Placental epithelial cell (primary cell): Measurements from ENCODE around the gene ZNF354B. TPM values are rescaled to one million over a fixed set of nuclear protein-coding genes. Genes with fewer than 3 reads are reported as not detected.

Experiments
- small RNA-seq: library from RNA; depleted of rRNA; stranded (forward); fragments of <200 nt; gene quantifications from one replicate; pipeline ENCODE3, GENCODE V24; 2012
- total RNA-seq: library from RNA; depleted of rRNA; stranded (reverse); fragments of >200 nt; gene quantifications from 2 replicates; pipeline ENCODE4 v1.2.3, GENCODE V29; 2012

ZNF354B gene
- 8.1 and 11.8 TPM in 2 replicates for total RNA-seq

DNA sequence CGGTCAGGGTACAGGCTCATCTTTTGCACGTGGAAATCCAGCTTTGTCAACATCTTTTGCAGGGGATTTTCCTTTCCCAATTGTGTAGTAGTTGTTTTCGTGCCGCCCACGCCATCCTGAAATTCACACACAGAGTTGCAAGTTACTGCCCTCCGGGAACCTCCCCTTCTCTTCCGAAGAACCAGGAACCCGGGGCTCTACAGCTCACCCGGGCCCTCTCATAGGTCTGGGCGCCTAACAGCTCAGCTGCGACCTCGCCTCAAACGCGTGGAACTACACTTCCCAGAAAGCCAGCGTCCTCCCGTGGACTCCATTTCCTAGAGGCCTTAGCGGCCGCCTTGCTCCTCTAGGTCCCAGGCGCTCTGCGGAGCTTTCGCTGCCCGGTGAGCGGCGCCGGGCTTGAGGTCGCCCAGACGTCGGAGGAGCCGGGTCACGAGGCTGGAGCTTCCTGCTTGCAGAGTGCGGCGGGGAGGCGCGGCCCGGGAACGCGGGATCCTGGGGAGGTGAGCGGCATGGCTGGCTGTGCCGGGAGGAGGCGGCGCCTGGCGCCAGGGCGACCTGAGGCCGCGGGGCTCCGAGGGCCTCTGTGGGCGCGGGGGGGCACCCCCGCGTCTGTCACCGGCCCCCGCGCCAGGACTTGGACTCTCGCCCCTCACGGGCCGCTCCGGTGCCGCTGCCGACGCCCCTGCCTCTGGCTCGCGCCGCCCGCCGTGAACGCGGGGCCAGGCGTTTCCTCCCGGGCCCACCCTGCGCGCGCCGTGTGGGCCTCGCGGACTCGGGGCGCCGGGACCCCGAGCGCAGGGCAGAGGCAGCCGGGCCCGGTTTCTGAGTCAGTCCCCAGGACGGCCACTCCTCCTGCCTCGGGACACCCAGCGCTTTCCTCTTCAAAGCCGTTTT lies at the start of gene ZNF354B:
TSS of gene ZNF354B (plus strand) at position 329 of the 897 bp plus-strand sequence. CDS start 1,095 bp downstream, outside the sequence.

GRCh38 chr5:178895615-178896571 lies 36.1 kb downstream of the ZNF354B start, which contains the start of gene ZFP2:
Gene ZFP2 (plus strand): TSS chr5:178895913. CDS start chr5:178931314, 35,401 bp downstream.

Small RNA genes lying within 50 kb of the gene (small RNA-seq; reads per million reads assigned to genes)
- gene AC126915.2 = not detected
- gene AC126915.3 = not detected

Other genes with a start within 250 kb of the ZNF354B start
- 19.3 and 40.4 TPM in 2 replicates for gene CLK4, start 232.9 kb upstream of the ZNF354B start, total RNA-seq
- gene ZNF354A, start 129.3 kb upstream of the ZNF354B start, total RNA-seq = 9.0 TPM in 2 replicates
- 0.76 and 1.6 TPM in 2 replicates for gene ZFP2, start 36.0 kb downstream of the ZNF354B start, total RNA-seq
- gene ZNF454, start 81.2 kb downstream of the ZNF354B start, total RNA-seq = 2.7 and 6.3 TPM in 2 replicates
- gene GRM6, start 135.4 kb downstream of the ZNF354B start, total RNA-seq = not detected in 2 replicates
- gene ZNF879, start 163.9 kb downstream of the ZNF354B start, total RNA-seq = 4.4 and 7.5 TPM in 2 replicates
- 6.0 and 9.8 TPM in 2 replicates for gene ZNF354C, start 200.4 kb downstream of the ZNF354B start, total RNA-seq